Thymus (tissue), 11 donors: ENCODE results near the gene FGD5. TPM values are rescaled to one million over a fixed set of nuclear protein-coding genes. Genes with fewer than 3 reads are reported as not detected.

Experiments used
- DNase-seq, 9 donors: peaks; one replicate each; pipeline ENCODE4 v3.0.0-alpha.2; 2013; ENCODE audit warnings: low spot score in 9 of 9, low read depth in 6 of 9, missing footprints in 1 of 9
- H3K27ac ChIP-seq, 2 donors: one replicate each; pipeline ENCODE4 v1.5.1; 2013; ENCODE audit warnings: control low read depth in 1 of 2, low read depth in 1 of 2, low read length in 1 of 2, mild to moderate bottlenecking in 1 of 2, moderate library complexity in 1 of 2
- H3K27me3 ChIP-seq, 2 donors: one replicate each; pipeline ENCODE4 v1.5.1; 2013; ENCODE audit warnings: low read length in 1 of 2; ENCODE audit not compliant: control insufficient read depth in 2 of 2, insufficient read depth in 1 of 2
- H3K36me3 ChIP-seq, 2 donors: one replicate each; pipeline ENCODE4 v1.5.1; 2013; ENCODE audit warnings: low read length in 1 of 2, mild to moderate bottlenecking in 1 of 2, moderate library complexity in 1 of 2; ENCODE audit not compliant: control insufficient read depth in 2 of 2, insufficient read depth in 2 of 2
- H3K4me1 ChIP-seq, 2 donors: one replicate each; pipeline ENCODE4 v1.5.1; 2013; ENCODE audit warnings: low read length in 2 of 2; ENCODE audit not compliant: control insufficient read depth in 2 of 2, insufficient read depth in 2 of 2
- H3K4me3 ChIP-seq, 2 donors: one replicate each; pipeline ENCODE4 v1.5.1; 2013; ENCODE audit warnings: low read length in 2 of 2, control low read depth in 1 of 2, mild to moderate bottlenecking in 1 of 2
- H3K9me3 ChIP-seq, 2 donors: one replicate each; pipeline ENCODE4 v1.5.1; 2013; ENCODE audit warnings: low read length in 1 of 2, mild to moderate bottlenecking in 1 of 2; ENCODE audit not compliant: control insufficient read depth in 2 of 2, insufficient read depth in 1 of 2
- WGBS: extraction: QIAGEN DNeasy Blood & Tissue Kit; methylation state at CpG from one replicate; pipeline ENCODE4 v1.1.7; 2013; 5-methylcytosine and 5-hydroxymethylcytosine counted together
- polyA plus RNA-seq: library from polyadenylated mRNA; stranded (reverse); fragments of 200-250 nt; gene quantifications from one replicate; pipeline ENCODE4 v1.2.3, GENCODE V29; 2013
- total RNA-seq: library from RNA; stranded (reverse); fragments of 120-200 nt; gene quantifications from one replicate; pipeline ENCODE4 v1.2.4, GENCODE V29; 2013
- donor health status: healthy.

Gene FGD5
- total and polyA plus RNA-seq, 2 donors = 2.0 to 2.9 TPM

GRCh38 chr3:14911651-14912050 is 92.9 kb downstream of the FGD5 start:
- 97% methylated on average over 11 of the region's 11 CpGs for WGBS
- Histone ChIP-seq H3K27me3 (no peaks in the 10 kb centered on the region), H3K9me3 (peaks cover 0 to 7% of the 10 kb centered on the region in 2 donors), H3K4me1 (no peaks in the 10 kb centered on the region), H3K4me3 (no peak overlapping the region), H3K36me3 (no peaks in the 10 kb centered on the region), H3K27ac (no peak overlapping the region)
- DNase-seq = no peak

DNA sequence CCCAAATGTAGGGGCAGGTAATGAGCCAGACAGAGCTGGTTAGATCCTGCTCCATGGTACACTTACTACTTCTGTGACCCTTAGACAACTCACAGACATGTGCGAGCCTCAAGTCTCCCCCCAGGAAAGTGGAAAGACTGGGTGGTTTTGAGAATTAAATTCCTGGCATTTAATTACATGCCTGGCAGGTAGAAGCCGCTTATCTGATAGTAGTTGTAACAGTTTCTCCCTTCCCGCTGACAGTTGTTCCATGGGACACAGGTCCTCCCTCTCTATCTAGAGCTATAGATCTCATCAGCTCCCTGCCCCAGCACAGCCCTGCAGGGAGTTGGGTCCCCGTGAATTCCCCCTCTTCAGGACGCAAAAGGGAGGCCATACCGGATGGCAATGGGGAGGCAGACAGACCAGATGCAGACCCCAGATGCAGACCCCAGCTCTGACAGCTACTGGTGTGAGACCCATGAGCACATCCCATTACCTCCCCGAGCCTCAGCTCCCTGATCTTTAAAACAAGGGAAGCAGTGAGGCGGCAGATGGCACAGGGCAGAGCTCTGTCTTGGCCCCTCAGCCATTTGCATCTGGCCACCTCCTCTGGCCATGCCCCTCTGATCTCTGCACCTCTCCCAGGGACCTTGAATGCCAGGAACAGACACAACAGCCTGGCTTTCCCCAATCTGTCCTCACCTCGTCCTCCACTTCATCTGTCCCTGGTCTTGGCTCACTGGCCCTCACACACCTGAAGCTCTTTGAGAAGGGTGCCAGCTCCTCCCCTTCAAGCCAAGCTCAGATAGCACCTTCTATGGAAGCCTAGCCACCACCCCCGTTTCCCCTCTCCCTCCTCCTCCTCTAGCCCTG is 94.5 kb downstream of the FGD5 start:
- peaks cover 0 to 3% of the 10 kb centered on the region in 2 donors for H3K9me3 ChIP-seq
- no peak for DNase-seq
- H3K27me3 ChIP-seq = no peaks in the 10 kb centered on the region
- H3K36me3 ChIP-seq = no peaks in the 10 kb centered on the region
- no peaks in the 10 kb centered on the region for H3K4me1 ChIP-seq
- 95% methylated on average over 10 of the region's 10 CpGs for WGBS
- no peak overlapping the region for H3K27ac ChIP-seq
- no peak overlapping the region for H3K4me3 ChIP-seq

DNA sequence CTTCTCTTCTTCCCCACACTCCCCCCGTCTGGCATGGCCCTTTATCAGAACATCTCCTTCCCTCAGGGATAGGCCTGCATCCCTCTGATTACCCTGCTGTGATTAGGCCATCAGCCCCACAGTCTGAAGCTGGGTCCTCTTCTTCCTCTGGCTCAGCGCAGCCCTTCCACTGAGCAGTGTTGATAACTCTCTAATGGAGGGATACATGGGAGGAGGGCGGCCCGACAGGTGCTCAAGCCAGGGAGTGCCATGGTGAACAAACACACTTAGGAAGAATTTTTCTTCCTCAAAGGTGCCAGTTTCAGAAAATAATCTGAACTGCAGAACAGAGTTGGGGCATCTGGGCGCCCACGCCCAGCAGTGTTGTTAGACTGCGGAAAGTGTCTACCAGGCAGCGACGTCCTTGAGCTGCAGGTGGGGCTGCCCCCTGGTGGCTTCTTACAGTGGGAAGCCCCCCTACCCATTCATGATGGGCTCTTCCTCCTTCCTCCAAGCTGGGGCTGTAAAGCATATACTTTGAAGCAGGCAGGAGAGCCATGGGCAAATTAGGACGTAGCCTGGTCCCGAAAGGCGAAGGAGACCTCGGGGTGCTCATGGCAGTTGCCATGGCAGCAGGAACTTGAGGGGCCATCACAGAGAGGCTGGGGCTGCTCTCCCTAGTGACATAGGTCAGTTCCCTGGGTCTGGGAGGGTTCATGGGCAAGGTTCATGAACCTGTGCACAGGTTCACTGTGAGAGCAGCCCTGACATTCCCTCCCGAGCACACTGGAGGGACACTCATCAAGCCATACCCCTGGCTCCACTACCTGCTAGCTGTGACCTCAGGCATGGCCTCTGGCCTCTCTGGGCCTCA is 95.4 kb downstream of the FGD5 start:
- no peaks in the 10 kb centered on the region for H3K27me3 ChIP-seq
- H3K4me1 ChIP-seq = no peaks in the 10 kb centered on the region
- H3K9me3 ChIP-seq = peaks cover 0 to 3% of the 10 kb centered on the region in 2 donors
- peak in 1 of 9 donors; percentile 13 for DNase-seq
- 94% methylated on average over 14 of the region's 14 CpGs for WGBS
- H3K27ac ChIP-seq = no peak overlapping the region
- no peak overlapping the region for H3K4me3 ChIP-seq
- H3K36me3 ChIP-seq = no peaks in the 10 kb centered on the region

DNA sequence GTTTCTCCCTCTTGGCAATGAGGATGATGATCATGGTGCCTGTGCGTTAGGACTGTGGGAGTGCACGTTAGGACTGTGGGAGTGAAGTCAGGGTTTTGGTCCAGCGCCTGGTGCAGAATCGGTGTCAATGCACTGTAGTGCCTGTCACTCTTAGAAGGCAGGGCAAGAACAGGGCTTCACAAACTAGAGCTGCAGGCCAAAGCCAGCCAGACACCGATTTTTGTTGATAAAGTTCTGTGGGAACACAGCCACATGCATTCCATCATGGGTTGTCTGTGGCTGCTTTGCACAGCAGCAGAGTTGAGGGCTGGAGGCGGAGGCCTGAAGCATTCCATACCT is 96.0 kb downstream of the FGD5 start:
- 98% methylated on average over 6 of the region's 6 CpGs for WGBS
- Histone ChIP-seq H3K36me3 (no peaks in the 10 kb centered on the region), H3K9me3 (peaks cover 0 to 3% of the 10 kb centered on the region in 2 donors), H3K4me3 (no peak overlapping the region), H3K27me3 (no peaks in the 10 kb centered on the region), H3K27ac (no peak overlapping the region), H3K4me1 (no peaks in the 10 kb centered on the region)
- no peak for DNase-seq

- Histone ChIP-seq H3K4me3 (no peak overlapping the region), H3K4me1 (no peaks in the 10 kb centered on the region), H3K27me3 (no peaks in the 10 kb centered on the region), H3K36me3 (no peaks in the 10 kb centered on the region), H3K9me3 (peaks cover 0 to 1% of the 10 kb centered on the region in 2 donors), H3K27ac (no peak overlapping the region)
- peak in 2 of 9 donors; percentile 26 to 42 for DNase-seq
- WGBS = 94% methylated on average over 3 of the region's 3 CpGs
These were observed 97.0 kb downstream of the FGD5 start for GRCh38 chr3:14915636-14916222.

DNA sequence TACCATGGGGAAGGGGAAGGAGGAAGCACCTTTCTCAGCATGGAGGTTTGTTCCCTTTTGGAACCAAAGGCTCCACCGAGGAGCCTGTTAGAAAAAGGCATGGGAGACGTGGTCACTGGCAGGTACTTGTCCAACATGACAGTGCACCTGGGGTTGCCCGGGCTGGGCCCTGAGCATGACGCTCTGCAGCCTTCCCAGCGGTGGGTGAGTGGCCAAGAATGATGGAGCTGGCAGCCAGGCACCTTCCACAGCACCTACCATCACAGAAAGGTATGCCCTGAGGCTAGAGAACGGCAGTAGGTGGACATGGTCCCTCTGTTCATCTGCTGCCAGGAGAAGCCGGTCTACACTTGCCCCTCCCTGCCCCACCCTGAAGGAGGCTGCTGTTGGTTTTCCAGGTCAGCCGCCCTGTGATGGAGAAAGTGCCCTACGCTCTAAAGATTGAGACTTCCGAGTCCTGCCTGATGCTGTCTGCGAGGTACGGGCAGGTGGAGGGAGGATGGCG is 99.6 kb downstream of the FGD5 start:
- Histone ChIP-seq H3K4me1 (no peaks in the 10 kb centered on the region), H3K4me3 (no peak overlapping the region), H3K36me3 (no peaks in the 10 kb centered on the region), H3K27ac (no peak overlapping the region), H3K27me3 (no peaks in the 10 kb centered on the region), H3K9me3 (no peaks in the 10 kb centered on the region)
- no peak for DNase-seq
- 91% methylated on average over 13 of the region's 13 CpGs for WGBS

- no peaks in the 10 kb centered on the region for H3K27me3 ChIP-seq
- H3K36me3 ChIP-seq = no peaks in the 10 kb centered on the region
- no peak for DNase-seq
- no peaks in the 10 kb centered on the region for H3K9me3 ChIP-seq
- H3K4me1 ChIP-seq = no peaks in the 10 kb centered on the region
- no peak overlapping the region for H3K4me3 ChIP-seq
- 97% methylated on average over 5 of the region's 5 CpGs for WGBS
- no peak overlapping the region for H3K27ac ChIP-seq
These were observed 101.8 kb downstream of the FGD5 start for GRCh38 chr3:14920536-14920935.

GRCh38 chr3:14921034-14921616 is 102.4 kb downstream of the FGD5 start:
- WGBS = 31% methylated on average over 10 of the region's 10 CpGs
- Histone ChIP-seq H3K4me3 (no peak overlapping the region), H3K4me1 (no peaks in the 10 kb centered on the region), H3K9me3 (no peaks in the 10 kb centered on the region), H3K27me3 (no peaks in the 10 kb centered on the region), H3K36me3 (no peaks in the 10 kb centered on the region), H3K27ac (no peak overlapping the region)
- peak; percentile 55 to 88 (median 72) for DNase-seq
